ENCODE data around the gene ZNF860. TPM values are rescaled to one million over a fixed set of nuclear protein-coding genes. Genes with fewer than 3 reads are reported as not detected.

ZNF860 gene
- total and polyA plus RNA-seq, 2 of the 4 experiments (the other 2 are of a cell fraction): 0.18 to 0.26 TPM

DNA sequence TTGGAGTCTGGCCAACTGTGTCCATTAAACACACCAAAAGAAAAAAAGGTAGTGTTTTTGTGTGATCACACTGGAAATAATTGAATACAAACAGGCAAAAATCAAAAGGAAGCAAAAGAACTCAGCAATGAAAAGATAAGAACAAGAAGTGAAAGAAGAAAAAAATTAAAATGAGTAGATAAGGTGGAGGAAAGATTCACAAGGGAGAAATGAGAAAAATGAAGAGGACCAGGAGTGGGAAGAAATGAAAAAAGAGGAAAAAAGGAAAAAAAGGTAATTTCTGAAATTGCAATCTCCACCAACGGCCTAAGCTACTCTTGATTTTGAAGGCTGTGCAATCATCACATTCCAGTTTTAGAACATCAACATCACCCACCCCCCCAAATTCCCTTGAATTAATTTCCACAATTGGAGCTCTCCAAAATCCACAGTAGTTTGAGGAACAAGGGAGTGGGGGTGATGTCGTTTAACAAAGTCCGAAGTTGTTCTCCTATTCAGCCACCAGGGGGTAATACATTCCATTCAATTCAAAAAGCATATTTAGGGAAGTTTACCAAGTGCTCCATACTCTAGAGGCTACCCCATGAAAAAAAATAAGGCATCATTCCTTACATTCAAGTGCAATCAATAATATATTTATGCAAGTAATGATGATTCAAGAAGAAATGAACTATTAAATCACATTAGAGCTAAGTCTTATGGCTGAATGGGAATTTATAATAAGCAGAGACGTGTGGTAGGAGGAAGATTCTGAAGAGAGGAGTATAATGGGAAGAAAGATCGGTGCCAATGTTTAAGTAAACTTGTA is 37.4 kb downstream of the ZNF860 start:
- POLR2A ChIA-PET (ENCODE audit: unreplicated experiment): no interaction called here
- no peak overlapping the region for H4K91ac ChIP-seq (ENCODE audit: insufficient read depth, low read depth, low read length)
- H3K36me3 ChIP-seq (ENCODE audit: control insufficient read depth, insufficient read depth, low read length): no peaks in the 10 kb centered on the region
- no peaks in the 10 kb centered on the region for H3K79me1 ChIP-seq (ENCODE audit: low read depth in 1 of 2, low read length in 2 of 2)
- H3K18ac ChIP-seq (ENCODE audit: low read depth, low read length): peak overlapping the region; percentile 65; the same call in 1 of the 2 replicates
- peaks cover 5% of the 10 kb centered on the region; the same call in 1 of the 2 replicates for H3K4me1 ChIP-seq (ENCODE audit: control insufficient read depth, insufficient read depth, low read length)
- H4K5ac ChIP-seq (ENCODE audit: low read depth, low read length): no peak overlapping the region
- CTCF ChIA-PET: interaction anchor here (0.7 to 3.1 kb wide), 11 partner anchors 8 to 408 kb away, joined by 3 to 21 read pairs (median 3); no protein-coding TSS in a partner anchor
- H2AFZ ChIP-seq (replicated peaks; ENCODE audit: low read length, poor library complexity): no peak overlapping the region
- H3K14ac ChIP-seq (replicated peaks; ENCODE audit: low read depth, low read length): no peak overlapping the region
- TF ChIP-seq FOS (IDR thresholded peaks at IDR 0.05; ENCODE audit: low read depth, low read length): no peak
- peak; percentile 58 for TF ChIP-seq RAD21 (IDR thresholded peaks at IDR 0.05; ENCODE audit: low read length)
- no peak for TF ChIP-seq POLR2A (IDR thresholded peaks at IDR 0.05; ENCODE audit: low read depth, low read length)
- TF ChIP-seq CHD1 (IDR thresholded peaks at IDR 0.05; ENCODE audit: low read depth, low read length): no peak
- TF ChIP-seq, protein P1, sequence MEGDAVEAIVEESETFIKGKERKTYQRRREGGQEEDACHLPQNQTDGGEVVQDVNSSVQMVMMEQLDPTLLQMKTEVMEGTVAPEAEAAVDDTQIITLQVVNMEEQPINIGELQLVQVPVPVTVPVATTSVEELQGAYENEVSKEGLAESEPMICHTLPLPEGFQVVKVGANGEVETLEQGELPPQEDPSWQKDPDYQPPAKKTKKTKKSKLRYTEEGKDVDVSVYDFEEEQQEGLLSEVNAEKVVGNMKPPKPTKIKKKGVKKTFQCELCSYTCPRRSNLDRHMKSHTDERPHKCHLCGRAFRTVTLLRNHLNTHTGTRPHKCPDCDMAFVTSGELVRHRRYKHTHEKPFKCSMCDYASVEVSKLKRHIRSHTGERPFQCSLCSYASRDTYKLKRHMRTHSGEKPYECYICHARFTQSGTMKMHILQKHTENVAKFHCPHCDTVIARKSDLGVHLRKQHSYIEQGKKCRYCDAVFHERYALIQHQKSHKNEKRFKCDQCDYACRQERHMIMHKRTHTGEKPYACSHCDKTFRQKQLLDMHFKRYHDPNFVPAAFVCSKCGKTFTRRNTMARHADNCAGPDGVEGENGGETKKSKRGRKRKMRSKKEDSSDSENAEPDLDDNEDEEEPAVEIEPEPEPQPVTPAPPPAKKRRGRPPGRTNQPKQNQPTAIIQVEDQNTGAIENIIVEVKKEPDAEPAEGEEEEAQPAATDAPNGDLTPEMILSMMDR (conservative IDR thresholded peaks at IDR 0.05; ENCODE audit: low read depth, low read length): peak; percentile 66
- peak; percentile 49 for TF ChIP-seq SMC3 (IDR thresholded peaks at IDR 0.05; ENCODE audit: low read depth, low read length)
- peak overlapping the region; percentile 24; the same call in 1 of the 2 replicates for H3K23ac ChIP-seq (ENCODE audit: low read depth, low read length)
- no peak overlapping the region for H3K9ac ChIP-seq (ENCODE audit: low read depth, low read length)
- dilution Hi-C loops (cut with HindIII; ENCODE audit: low sequenced_read_pairs, unreplicated experiment) (no loop called here), in situ Hi-C loops (cut with MboI; ENCODE audit: low sequenced_read_pairs) (no loop called here), intact Hi-C loops (cut with micrococcal nuclease) (loop anchor here (1.0 to 5.0 kb wide), 2 partner anchors 125 to 407 kb away; no protein-coding TSS in a partner anchor)
- 100% methylated on average over 2 of the region's 5 CpGs; no CpG with 5 or more reads in 1 of the 2 experiments for WGBS, 2 experiments (ENCODE audit: extremely low coverage in 2 of 2, insufficient read length in 1 of 2)
- no peak overlapping the region for H3K4me3 ChIP-seq (ENCODE audit: insufficient read depth, low read depth, low read length)
- H2BK5ac ChIP-seq (ENCODE audit: low read depth, low read length, poor library complexity, severe bottlenecking): no peak overlapping the region
- H2BK120ac ChIP-seq (ENCODE audit: low read depth, low read length): no peak overlapping the region
- no peak overlapping the region for H2BK15ac ChIP-seq (ENCODE audit: low read depth, low read length)
- peaks cover 2% of the 10 kb centered on the region; the same call in 1 of the 2 replicates for H3K27me3 ChIP-seq (ENCODE audit: control insufficient read depth, insufficient read depth, low read length)
- DNase-seq: peak; percentile 57
- no peak overlapping the region for H2AK5ac ChIP-seq (ENCODE audit: low read depth, low read length)
- no peak overlapping the region for H3K56ac ChIP-seq (ENCODE audit: extremely low read depth, insufficient read depth, low read length)
- peak overlapping the region; percentile 55 for H3K4me2 ChIP-seq (ENCODE audit: low read depth, low read length)
- H3K27ac ChIP-seq (ENCODE audit: insufficient read depth, low read length): peak overlapping the region; percentile 21; the same call in 1 of the 2 replicates
- H3K9me1 ChIP-seq (ENCODE audit: insufficient read depth, low read length): no peaks in the 10 kb centered on the region
- ATAC-seq (ENCODE audit: low read depth): peak; percentile 88
- no peak overlapping the region for H4K8ac ChIP-seq (ENCODE audit: low read depth in 2 of 2, low read length in 2 of 2)
- no peaks in the 10 kb centered on the region for H4K20me1 ChIP-seq (ENCODE audit: insufficient read depth, low read length)
- H3K4ac ChIP-seq (ENCODE audit: low read depth, low read length): no peak overlapping the region
- no peak overlapping the region for H2BK20ac ChIP-seq (ENCODE audit: low read depth, low read length)
- H3K9me3 ChIP-seq (ENCODE audit: control insufficient read depth, insufficient read depth, low read length): no peaks in the 10 kb centered on the region
- H2AK9ac ChIP-seq (replicated peaks; ENCODE audit: low read depth, low read length, poor library complexity): no peak overlapping the region
- no TSS peak for BruUV-seq (replicated peaks)

All from IMR-90 (cell line).